ENCODE results near the gene COL5A2.

Gene COL5A2

GRCh38 chr2:189137519-189137918, 42.0 kb downstream of the COL5A2 start:
- no peak overlapping the region for H3K4me3 ChIP-seq (replicated peaks; ENCODE audit: low read depth, low read length)
- TF ChIP-seq CTCF (IDR thresholded peaks at IDR 0.05; ENCODE audit: low read depth, low read length, missing control alignments), result no peak
- DNase-seq (ENCODE audit: extremely low read depth, low read depth), result no peak

- no peak for DNase-seq (ENCODE audit: extremely low read depth, low read depth)
- TF ChIP-seq CTCF (IDR thresholded peaks at IDR 0.05; ENCODE audit: low read depth, low read length, missing control alignments), result no peak
- H3K4me3 ChIP-seq (replicated peaks; ENCODE audit: low read depth, low read length), result no peak overlapping the region
Measured at GRCh38 chr2:189134485-189134884, 45.1 kb downstream of the COL5A2 start.

GRCh38 chr2:189131991-189132390, 47.6 kb downstream of the COL5A2 start:
- no peak overlapping the region for H3K4me3 ChIP-seq (replicated peaks; ENCODE audit: low read depth, low read length)
- DNase-seq (ENCODE audit: extremely low read depth, low read depth), result no peak
- no peak for TF ChIP-seq CTCF (IDR thresholded peaks at IDR 0.05; ENCODE audit: low read depth, low read length, missing control alignments)

- no peak overlapping the region for H3K4me3 ChIP-seq (replicated peaks; ENCODE audit: low read depth, low read length)
- TF ChIP-seq CTCF (IDR thresholded peaks at IDR 0.05; ENCODE audit: low read depth, low read length, missing control alignments), result no peak
- DNase-seq (ENCODE audit: extremely low read depth, low read depth), result no peak
Measured at GRCh38 chr2:189129971-189130370, 49.6 kb downstream of the COL5A2 start.

GRCh38 chr2:189128970-189129369, 50.6 kb downstream of the COL5A2 start:
- no peak overlapping the region for H3K4me3 ChIP-seq (replicated peaks; ENCODE audit: low read depth, low read length)
- TF ChIP-seq CTCF (IDR thresholded peaks at IDR 0.05; ENCODE audit: low read depth, low read length, missing control alignments), result no peak
- DNase-seq (ENCODE audit: extremely low read depth, low read depth), result no peak

- H3K4me3 ChIP-seq (replicated peaks; ENCODE audit: low read depth, low read length), result no peak overlapping the region
- TF ChIP-seq CTCF (IDR thresholded peaks at IDR 0.05; ENCODE audit: low read depth, low read length, missing control alignments), result no peak
- no peak for DNase-seq (ENCODE audit: extremely low read depth, low read depth)
Measured at GRCh38 chr2:189127756-189128155, 51.8 kb downstream of the COL5A2 start.

- H3K4me3 ChIP-seq (replicated peaks; ENCODE audit: low read depth, low read length), result no peak overlapping the region
- no peak for TF ChIP-seq CTCF (IDR thresholded peaks at IDR 0.05; ENCODE audit: low read depth, low read length, missing control alignments)
- no peak for DNase-seq (ENCODE audit: extremely low read depth, low read depth)
Measured at GRCh38 chr2:189125195-189125594, 54.4 kb downstream of the COL5A2 start.

All from HFF-Myc (cell line).